ENCODE results near the gene AP4E1.
"Not testable (repeated sequence)": the region's sequence is repeated elsewhere in the genome, so short reads cannot be mapped to it uniquely, and the experiment has no call there.

The AP4E1 gene

GRCh38 chr15:50944672-50945071 is 36.2 kb downstream of the AP4E1 start:
- no peak for TF ChIP-seq CTCF (IDR thresholded peaks at IDR 0.05; ENCODE audit: low read depth, low read length)
- no peak overlapping the region for H3K4me3 ChIP-seq (ENCODE audit: low read depth, low read length)

GRCh38 chr15:50945725-50946124 is 37.2 kb downstream of the AP4E1 start:
- TF ChIP-seq CTCF (IDR thresholded peaks at IDR 0.05; ENCODE audit: low read depth, low read length): no peak
- no peak overlapping the region for H3K4me3 ChIP-seq (ENCODE audit: low read depth, low read length)

- not testable (repeated sequence) for H3K4me3 ChIP-seq (ENCODE audit: low read depth, low read length)
These were observed 42.3 kb downstream of the AP4E1 start for GRCh38 chr15:50950745-50951144.

GRCh38 chr15:50953302-50953701 is 44.8 kb downstream of the AP4E1 start:
- H3K4me3 ChIP-seq (ENCODE audit: low read depth, low read length): no peak overlapping the region
- TF ChIP-seq CTCF (IDR thresholded peaks at IDR 0.05; ENCODE audit: low read depth, low read length): no peak

GRCh38 chr15:50954837-50955236 is 46.4 kb downstream of the AP4E1 start:
- not testable (repeated sequence) for H3K4me3 ChIP-seq (ENCODE audit: low read depth, low read length)

GRCh38 chr15:50959717-50960116 is 51.2 kb downstream of the AP4E1 start:
- TF ChIP-seq CTCF (IDR thresholded peaks at IDR 0.05; ENCODE audit: low read depth, low read length): no peak
- H3K4me3 ChIP-seq (ENCODE audit: low read depth, low read length): no peak overlapping the region

- TF ChIP-seq CTCF (IDR thresholded peaks at IDR 0.05; ENCODE audit: low read depth, low read length): no peak
- H3K4me3 ChIP-seq (ENCODE audit: low read depth, low read length): no peak overlapping the region
These were observed 55.6 kb downstream of the AP4E1 start for GRCh38 chr15:50964075-50964474.

GRCh38 chr15:50968353-50968752 is 59.9 kb downstream of the AP4E1 start:
- H3K4me3 ChIP-seq (ENCODE audit: low read depth, low read length): no peak overlapping the region
- no peak for TF ChIP-seq CTCF (IDR thresholded peaks at IDR 0.05; ENCODE audit: low read depth, low read length)

GRCh38 chr15:50970524-50970923 is 62.0 kb downstream of the AP4E1 start:
- TF ChIP-seq CTCF (IDR thresholded peaks at IDR 0.05; ENCODE audit: low read depth, low read length): no peak
- H3K4me3 ChIP-seq (ENCODE audit: low read depth, low read length): no peak overlapping the region

Measured in WI38 (cell line).